ENCODE results near the gene ROR1. TPM values are rescaled to one million over a fixed set of nuclear protein-coding genes. Genes with fewer than 3 reads are reported as not detected.

The ROR1 gene
- total and polyA plus RNA-seq, 2 of the 13 experiments (the other 11 are each of a cell fraction or from before 2014, with no cell fraction given): 0.58 to 2.3 TPM

DNA sequence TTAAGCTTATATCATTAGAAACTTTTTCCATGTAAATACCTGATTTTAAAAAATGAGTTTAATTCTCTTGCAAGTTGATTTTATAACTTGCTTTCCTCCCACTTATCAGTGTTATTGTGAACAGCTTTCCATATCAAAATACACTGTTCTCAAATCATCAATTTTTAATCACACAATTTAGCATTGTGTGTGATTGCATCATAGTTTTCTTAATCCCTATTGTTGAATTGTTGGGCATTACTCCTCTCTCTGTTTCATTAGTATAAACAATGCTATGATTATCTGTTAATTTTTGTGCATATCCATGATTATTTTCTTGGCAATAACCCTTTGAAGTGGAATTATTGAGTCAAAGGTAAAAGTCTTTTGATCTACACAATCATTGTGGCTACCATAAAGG is 48.7 kb downstream of the ROR1 start:
- TF ChIP-seq ATF7 (IDR thresholded peaks at IDR 0.05) (peak; percentile 53), ATF7 (CRISPR knock-in tag; IDR thresholded peaks at IDR 0.05) (no peak), CEBPB (IDR thresholded peaks at IDR 0.05; ENCODE audit: borderline replicate concordance, low read depth, low read length) (peak; percentile 53; the same call in 1 of the 2 replicates)
- TF ChIP-seq, protein P1, sequence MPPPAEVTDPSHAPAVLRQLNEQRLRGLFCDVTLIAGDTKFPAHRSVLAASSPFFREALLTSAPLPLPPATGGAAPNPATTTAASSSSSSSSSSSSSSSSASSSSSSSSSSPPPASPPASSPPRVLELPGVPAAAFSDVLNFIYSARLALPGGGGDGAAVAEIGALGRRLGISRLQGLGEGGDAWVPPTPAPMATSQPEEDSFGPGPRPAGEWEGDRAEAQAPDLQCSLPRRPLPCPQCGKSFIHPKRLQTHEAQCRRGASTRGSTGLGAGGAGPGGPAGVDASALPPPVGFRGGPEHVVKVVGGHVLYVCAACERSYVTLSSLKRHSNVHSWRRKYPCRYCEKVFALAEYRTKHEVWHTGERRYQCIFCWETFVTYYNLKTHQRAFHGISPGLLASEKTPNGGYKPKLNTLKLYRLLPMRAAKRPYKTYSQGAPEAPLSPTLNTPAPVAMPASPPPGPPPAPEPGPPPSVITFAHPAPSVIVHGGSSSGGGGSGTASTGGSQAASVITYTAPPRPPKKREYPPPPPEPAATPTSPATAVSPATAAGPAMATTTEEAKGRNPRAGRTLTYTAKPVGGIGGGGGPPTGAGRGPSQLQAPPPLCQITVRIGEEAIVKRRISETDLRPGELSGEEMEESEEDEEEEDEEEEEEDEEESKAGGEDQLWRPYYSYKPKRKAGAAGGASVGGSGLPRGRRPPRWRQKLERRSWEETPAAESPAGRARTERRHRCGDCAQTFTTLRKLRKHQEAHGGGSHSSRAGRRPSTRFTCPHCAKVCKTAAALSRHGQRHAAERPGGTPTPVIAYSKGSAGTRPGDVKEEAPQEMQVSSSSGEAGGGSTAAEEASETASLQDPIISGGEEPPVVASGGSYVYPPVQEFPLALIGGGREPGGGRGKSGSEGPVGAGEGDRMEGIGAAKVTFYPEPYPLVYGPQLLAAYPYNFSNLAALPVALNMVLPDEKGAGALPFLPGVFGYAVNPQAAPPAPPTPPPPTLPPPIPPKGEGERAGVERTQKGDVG (CRISPR knock-in tag; IDR thresholded peaks at IDR 0.05; ENCODE audit: borderline replicate concordance): no peak
- POLR2A ChIA-PET: no interaction called here
- Histone ChIP-seq H3K27ac (ENCODE audit: extremely low read length, insufficient read depth, low read length) (no peak overlapping the region), H3K27me3 (ENCODE audit: control insufficient read depth in 1 of 2, insufficient read depth in 2 of 2, low read length in 2 of 2) (no peaks in the 10 kb centered on the region), H3K4me3 (replicated peaks in 1 of 3; ENCODE audit: insufficient read depth in 1 of 3, low read depth in 2 of 3, low read length in 3 of 3) (no peak overlapping the region), H3K36me3 (replicated peaks in 1 of 2; ENCODE audit: control insufficient read depth in 1 of 2, insufficient read depth in 2 of 2, low read length in 2 of 2) (no peaks in the 10 kb centered on the region), H3K4me2 (ENCODE audit: low read depth, low read length) (no peak overlapping the region), H3K4me1 (ENCODE audit: insufficient read depth, low read length) (no peaks in the 10 kb centered on the region), H2AFZ (ENCODE audit: low read length) (no peak overlapping the region), H3K9ac (ENCODE audit: insufficient read depth, low read depth, low read length) (no peak overlapping the region), H4K20me1 (ENCODE audit: insufficient read depth, low read length) (no peaks in the 10 kb centered on the region), H3K79me2 (ENCODE audit: insufficient read depth, low read length) (no peaks in the 10 kb centered on the region), H3K9me3 (ENCODE audit: low read length) (no peaks in the 10 kb centered on the region)
- in situ Hi-C loops (cut with HindIII; ENCODE audit: extremely low pct_ligation_motif_present, low pct_unique_long_range_greater_than_20kb): no loop called here
- CTCF ChIA-PET (ENCODE audit: low intra/inter-chr PET ratio, low total read pairs): no interaction called here
- intact Hi-C loops (cut with micrococcal nuclease; ENCODE audit: unreplicated experiment): no loop called here
- FAIRE-seq (no peak), DNase-seq (ENCODE audit: low spot score) (no peak), ATAC-seq (no peak)
- BruUV-seq (replicated peaks): no TSS peak

DNA sequence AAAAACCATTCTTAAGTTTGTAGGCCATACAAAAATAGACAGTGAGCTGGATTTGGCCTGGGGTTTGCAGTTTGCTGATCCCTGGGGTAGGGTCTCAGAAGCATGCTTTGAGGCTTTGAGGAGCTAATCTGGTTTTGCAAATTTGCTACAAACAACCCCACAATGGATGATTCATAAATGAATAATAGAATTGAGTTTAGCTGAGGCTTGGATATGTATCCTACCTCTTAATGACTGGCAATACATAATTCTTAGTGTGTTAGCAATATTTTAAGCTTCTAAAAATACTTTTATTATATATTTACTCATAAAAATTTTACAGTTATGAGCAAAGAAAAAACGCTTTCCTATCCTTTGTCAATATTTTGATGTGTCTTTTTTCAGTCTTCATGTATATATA is 50.6 kb downstream of the ROR1 start:
- no peaks in the 10 kb centered on the region for H3K27me3 ChIP-seq (ENCODE audit: control insufficient read depth in 1 of 2, insufficient read depth in 2 of 2, low read length in 2 of 2)
- in situ Hi-C loops (cut with HindIII; ENCODE audit: extremely low pct_ligation_motif_present, low pct_unique_long_range_greater_than_20kb) (no loop called here), intact Hi-C loops (cut with micrococcal nuclease; ENCODE audit: unreplicated experiment) (no loop called here)
- no peak for ATAC-seq
- no TSS peak for BruUV-seq (replicated peaks)
- WGBS (ENCODE audit: low lambda C conversion rate): 13% methylated on average over 1 of the region's 1 CpG
- no peaks in the 10 kb centered on the region for H4K20me1 ChIP-seq (ENCODE audit: insufficient read depth, low read length)
- H3K36me3 ChIP-seq (replicated peaks in 1 of 2; ENCODE audit: control insufficient read depth in 1 of 2, insufficient read depth in 2 of 2, low read length in 2 of 2): no peaks in the 10 kb centered on the region
- no peak for DNase-seq (ENCODE audit: low spot score)
- no peaks in the 10 kb centered on the region for H3K9me3 ChIP-seq (ENCODE audit: low read length)
- H3K4me1 ChIP-seq (ENCODE audit: insufficient read depth, low read length): no peaks in the 10 kb centered on the region
- no peak overlapping the region for H3K4me2 ChIP-seq (ENCODE audit: low read depth, low read length)
- no peak overlapping the region for H3K4me3 ChIP-seq (replicated peaks in 1 of 3; ENCODE audit: insufficient read depth in 1 of 3, low read depth in 2 of 3, low read length in 3 of 3)
- no peaks in the 10 kb centered on the region for H3K79me2 ChIP-seq (ENCODE audit: insufficient read depth, low read length)
- no peak overlapping the region for H2AFZ ChIP-seq (ENCODE audit: low read length)
- no peak overlapping the region for H3K27ac ChIP-seq (ENCODE audit: extremely low read length, insufficient read depth, low read length)
- POLR2A ChIA-PET: no interaction called here
- no peak for FAIRE-seq
- CTCF ChIA-PET (ENCODE audit: low intra/inter-chr PET ratio, low total read pairs): no interaction called here
- H3K9ac ChIP-seq (ENCODE audit: insufficient read depth, low read depth, low read length): no peak overlapping the region
- no peak for TF ChIP-seq HDAC2 (CRISPR knock-in tag; IDR thresholded peaks at IDR 0.05)
- no peak for TF ChIP-seq BRD4 (CRISPR knock-in tag; IDR thresholded peaks at IDR 0.05)
- TF ChIP-seq, protein P2, sequence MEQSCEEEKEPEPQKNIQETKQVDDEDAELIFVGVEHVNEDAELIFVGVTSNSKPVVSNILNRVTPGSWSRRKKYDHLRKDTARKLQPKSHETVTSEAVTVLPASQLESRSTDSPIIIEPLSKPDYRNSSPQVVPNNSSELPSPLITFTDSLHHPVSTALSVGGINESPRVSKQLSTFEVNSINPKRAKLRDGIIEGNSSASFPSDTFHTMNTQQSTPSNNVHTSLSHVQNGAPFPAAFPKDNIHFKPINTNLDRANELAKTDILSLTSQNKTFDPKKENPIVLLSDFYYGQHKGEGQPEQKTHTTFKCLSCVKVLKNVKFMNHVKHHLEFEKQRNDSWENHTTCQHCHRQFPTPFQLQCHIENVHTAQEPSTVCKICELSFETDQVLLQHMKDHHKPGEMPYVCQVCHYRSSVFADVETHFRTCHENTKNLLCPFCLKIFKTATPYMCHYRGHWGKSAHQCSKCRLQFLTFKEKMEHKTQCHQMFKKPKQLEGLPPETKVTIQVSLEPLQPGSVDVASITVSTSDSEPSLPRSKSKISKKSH (CRISPR knock-in tag; IDR thresholded peaks at IDR 0.05; ENCODE audit: borderline replicate concordance): no peak
- TF ChIP-seq, protein P3, sequence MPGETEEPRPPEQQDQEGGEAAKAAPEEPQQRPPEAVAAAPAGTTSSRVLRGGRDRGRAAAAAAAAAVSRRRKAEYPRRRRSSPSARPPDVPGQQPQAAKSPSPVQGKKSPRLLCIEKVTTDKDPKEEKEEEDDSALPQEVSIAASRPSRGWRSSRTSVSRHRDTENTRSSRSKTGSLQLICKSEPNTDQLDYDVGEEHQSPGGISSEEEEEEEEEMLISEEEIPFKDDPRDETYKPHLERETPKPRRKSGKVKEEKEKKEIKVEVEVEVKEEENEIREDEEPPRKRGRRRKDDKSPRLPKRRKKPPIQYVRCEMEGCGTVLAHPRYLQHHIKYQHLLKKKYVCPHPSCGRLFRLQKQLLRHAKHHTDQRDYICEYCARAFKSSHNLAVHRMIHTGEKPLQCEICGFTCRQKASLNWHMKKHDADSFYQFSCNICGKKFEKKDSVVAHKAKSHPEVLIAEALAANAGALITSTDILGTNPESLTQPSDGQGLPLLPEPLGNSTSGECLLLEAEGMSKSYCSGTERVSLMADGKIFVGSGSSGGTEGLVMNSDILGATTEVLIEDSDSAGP (CRISPR knock-in tag; IDR thresholded peaks at IDR 0.05; ENCODE audit: borderline replicate concordance): no peak

Measured in HepG2 (cell line).